HUDEP-2 (cell line): ENCODE data around the gene WWOX.

ENCODE experiments used
- DNase-seq, 76 experiments: peaks; one replicate each; lab custom pipeline; 2025; ENCODE audit not compliant: unreplicated experiment in 76 of 76; lab: John Stamatoyannopoulos, UW

Gene WWOX

DNA sequence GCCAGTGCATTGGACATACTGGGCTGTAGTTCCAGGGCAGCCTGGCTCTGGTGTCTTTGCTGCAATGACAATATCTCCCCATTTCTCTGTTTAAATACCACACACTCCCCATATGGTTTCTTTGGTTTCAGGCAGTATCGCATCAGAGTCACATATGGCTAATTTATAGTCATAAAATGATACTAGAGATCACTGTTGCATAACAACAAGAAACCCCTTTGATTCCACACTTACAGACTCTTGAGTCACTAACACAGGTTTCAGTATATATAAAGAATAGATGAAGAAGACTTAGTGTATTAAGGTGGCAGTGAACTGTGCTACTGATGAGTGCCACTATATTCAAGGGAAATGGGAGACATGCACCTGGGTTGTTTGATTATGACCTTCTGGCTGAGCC, 281.6 kb downstream of the WWOX start:
- DNase-seq = no peak

GRCh38 chr16:78383118-78383517, 283.7 kb downstream of the WWOX start:
- DNase-seq = no peak

- DNase-seq = peak in 1 of 76 experiments; percentile 10
Measured at GRCh38 chr16:78385086-78385805, 285.8 kb downstream of the WWOX start.

GRCh38 chr16:78386557-78387324, 287.3 kb downstream of the WWOX start:
- DNase-seq = no peak

GRCh38 chr16:78389009-78389498, 289.6 kb downstream of the WWOX start:
- DNase-seq = no peak

DNA sequence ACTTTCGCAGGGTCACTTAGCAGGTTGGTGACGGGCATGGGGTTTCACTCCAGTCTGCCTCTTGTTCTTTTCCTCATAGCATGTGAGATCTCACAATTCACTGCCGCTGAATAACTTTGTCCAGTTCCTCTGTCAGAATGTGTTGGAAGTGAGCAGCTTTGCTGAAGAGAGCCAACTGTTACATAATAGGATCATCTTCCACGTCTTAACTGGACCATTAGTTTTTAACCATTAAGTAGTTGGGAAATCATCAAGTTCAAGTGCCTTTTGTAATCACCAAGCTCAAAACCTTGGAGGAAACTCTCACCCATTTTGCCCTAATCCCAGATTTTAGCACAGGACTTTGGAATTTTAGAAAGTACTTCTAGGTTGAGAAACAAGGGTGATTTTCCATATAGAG, 290.6 kb downstream of the WWOX start:
- DNase-seq = no peak

DNA sequence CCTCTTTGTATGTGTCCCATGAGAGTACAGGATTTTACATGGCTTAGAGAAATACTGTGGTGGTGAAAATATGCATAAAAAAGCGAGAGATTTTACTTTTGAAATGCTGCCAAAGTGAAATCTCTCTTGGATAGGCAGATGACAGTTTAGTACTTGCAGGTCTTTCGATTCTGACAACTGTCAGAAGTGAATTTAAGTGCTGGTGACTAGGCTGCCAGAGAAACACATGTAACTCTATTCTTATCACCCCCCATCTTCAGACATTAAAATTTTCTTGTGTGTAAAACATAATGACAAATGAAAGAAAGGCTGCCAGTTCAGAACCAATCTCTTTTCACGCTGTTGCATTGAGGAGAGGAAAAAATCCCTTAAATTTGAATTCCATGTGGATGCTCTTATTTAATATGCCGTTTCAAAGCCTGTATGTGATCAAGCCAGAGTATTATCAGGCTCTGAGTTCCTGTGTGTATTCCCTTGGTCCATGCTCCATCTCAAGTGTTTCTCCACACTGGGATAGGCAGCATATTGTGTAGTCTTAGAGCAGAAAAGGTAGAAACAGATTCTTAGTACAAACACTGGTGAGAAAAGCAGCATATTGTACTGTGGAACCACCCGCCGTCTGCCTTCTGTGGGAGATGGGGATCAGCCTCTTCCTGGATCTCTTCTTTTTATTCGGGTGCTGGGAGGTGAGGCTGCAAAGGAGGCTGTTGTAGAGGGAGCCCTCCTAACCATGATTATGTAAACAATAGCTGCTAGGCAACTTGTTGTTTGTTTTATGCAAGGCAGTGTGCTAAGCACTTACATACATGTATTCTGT, 291.3 kb downstream of the WWOX start:
- DNase-seq = no peak

DNA sequence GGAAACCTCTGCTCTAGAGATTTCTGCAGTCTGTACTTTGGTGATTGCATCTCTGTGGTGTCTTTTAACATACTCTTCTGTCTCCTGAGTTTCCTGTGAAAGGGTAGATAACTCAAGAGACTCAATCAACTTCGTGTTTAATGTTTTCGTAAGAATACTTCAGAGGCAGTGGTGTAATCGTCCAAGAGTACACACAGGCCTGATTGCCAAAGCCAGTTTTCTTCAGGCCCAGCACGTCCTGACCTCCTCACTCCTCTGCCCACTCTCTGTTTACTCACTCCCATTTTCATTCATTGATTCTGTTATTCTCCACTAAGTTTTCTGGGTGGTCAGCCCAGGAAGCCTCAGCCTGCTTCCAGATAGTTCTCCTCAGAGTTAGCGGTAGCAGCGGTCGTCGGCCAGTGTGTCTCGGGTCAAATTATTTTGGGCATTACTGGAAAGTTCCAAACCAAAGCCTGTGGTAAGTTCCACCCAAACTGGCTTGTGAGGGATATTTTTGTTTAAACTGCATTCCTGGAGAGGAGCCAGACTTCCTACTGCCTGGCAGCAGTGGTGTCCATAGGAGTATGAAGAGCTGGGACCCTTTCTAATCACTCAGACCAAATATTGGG, 293.2 kb downstream of the WWOX start:
- DNase-seq = no peak

- no peak for DNase-seq
Measured at GRCh38 chr16:78395035-78395434, 295.6 kb downstream of the WWOX start.

DNA sequence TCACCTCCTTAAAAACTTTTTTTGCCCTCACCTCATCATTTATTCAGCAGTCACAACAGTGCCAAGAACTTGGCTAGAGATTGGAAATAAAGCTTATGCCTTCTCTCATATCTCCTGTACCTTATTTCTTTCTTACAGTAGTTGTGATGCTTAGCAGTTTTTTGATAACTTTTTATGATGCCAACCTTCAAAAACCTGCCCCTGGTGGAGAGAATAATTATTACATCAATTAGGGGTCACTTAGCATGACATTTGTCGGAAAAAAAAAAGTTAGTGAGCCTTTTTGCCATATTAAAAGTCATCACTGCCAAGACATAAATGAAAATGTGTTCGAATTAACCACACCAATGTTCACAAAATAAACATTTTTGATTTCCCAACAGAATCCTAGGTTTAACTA, 296.6 kb downstream of the WWOX start:
- DNase-seq = peak in 3 of 76 experiments; percentile 1 to 11 (median 2)

GRCh38 chr16:78396673-78397072, 297.2 kb downstream of the WWOX start:
- no peak for DNase-seq

DNA sequence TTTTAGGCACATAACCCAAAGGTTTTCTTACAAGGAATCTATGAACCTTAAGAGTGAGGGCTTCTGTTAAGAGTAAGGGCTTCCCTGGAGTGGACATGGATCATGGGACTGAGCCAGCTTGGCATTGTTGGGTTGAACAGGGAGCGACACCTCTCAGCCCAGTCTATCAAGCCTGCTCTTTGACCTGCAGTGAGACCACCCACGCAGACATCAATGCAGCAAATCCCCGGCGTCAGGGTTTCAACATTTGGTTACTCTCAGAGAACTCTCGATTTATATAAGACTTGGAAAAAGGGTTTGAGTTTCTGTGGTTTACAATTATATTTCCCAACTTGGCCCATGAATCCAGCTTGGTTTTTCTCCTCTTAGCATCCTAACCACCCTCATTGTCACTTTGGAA, 299.9 kb downstream of the WWOX start:
- DNase-seq = no peak

- DNase-seq = no peak
Measured at GRCh38 chr16:78402833-78403232, 303.4 kb downstream of the WWOX start.

DNA sequence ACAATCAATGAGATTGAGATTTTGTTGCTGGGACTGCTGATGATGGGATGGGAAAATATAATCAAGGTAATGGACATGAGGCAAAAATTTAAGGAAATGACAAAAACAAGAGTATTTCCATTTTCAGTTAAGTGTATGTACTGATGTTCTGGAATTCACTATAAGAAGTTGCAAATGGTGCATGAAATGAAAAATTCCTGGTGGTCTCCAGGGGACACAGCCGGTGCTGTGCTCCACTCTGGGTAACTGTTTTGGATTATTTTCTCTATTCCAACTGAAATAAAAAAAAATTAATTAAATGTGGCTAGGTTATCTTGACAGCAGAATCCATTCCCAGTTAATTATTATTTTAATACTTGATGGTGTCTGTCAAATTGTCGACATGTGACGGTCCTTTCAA, 305.6 kb downstream of the WWOX start:
- no peak for DNase-seq

- no peak for DNase-seq
Measured at GRCh38 chr16:78405833-78406232, 306.4 kb downstream of the WWOX start.

- no peak for DNase-seq
Measured at GRCh38 chr16:78407191-78407590, 307.7 kb downstream of the WWOX start.

DNA sequence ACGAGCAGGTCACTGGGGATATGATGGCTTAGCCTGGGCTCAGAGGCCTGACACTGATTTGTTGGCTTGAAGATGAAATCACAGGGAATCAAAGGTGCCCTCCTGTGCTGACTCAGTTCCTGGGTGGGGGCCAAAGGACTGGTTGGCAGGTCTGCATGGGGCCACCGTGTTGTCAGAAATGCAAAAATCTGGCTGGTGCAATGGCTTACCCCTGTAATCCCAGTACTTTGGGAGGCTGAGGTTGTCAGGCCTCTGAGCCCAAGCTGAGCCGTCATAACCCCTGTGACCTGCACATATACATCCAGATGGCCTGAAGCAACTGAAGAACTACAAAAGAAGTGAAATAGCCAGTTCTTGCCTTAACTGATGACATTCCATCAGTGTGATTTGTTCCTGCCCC, 314.2 kb downstream of the WWOX start:
- no peak for DNase-seq

- DNase-seq = no peak
Measured at GRCh38 chr16:78415013-78415412, 315.6 kb downstream of the WWOX start.

GRCh38 chr16:78415669-78416068, 316.2 kb downstream of the WWOX start:
- DNase-seq = no peak

- no peak for DNase-seq
Measured at GRCh38 chr16:78416400-78416799, 316.9 kb downstream of the WWOX start.

GRCh38 chr16:78421181-78421708, 321.8 kb downstream of the WWOX start:
- DNase-seq = no peak
